Esophagus muscularis mucosa (tissue), 4 donors: Measurements from ENCODE around the gene HSD17B3. TPM values are rescaled to one million over a fixed set of nuclear protein-coding genes. Genes with fewer than 3 reads are reported as not detected.

Experiments used
- DNase-seq: peaks from one replicate; pipeline ENCODE4 v3.0.0-alpha.2; 2017; ENCODE audit errors: extremely low spot score
- H3K27ac ChIP-seq, 4 donors: fragments of 200-600 bp; sonication (generic); replicated peaks in 1 of 4; 1 replicate in 3 of 4; 2 replicates in 1 of 4; pipeline ENCODE4 v1.5.1; 2016 to 2019; ENCODE audit warnings: mild to moderate bottlenecking in 1 of 4
- H3K27me3 ChIP-seq, 4 donors: fragments of 200-600 bp; sonication (generic); one replicate each; pipeline versions ENCODE4 v1.5.1 to v1.6.0; 2016 to 2019
- H3K36me3 ChIP-seq, 4 donors: fragments of 200-600 bp; sonication (generic); one replicate each; pipeline ENCODE4 v1.5.1; 2016 to 2019
- H3K4me1 ChIP-seq, 4 donors: fragments of 200-600 bp; sonication (generic); one replicate each; pipeline ENCODE4 v1.5.1; 2016 to 2019
- H3K4me3 ChIP-seq, 4 donors: fragments of 200-600 bp; sonication (generic); 1 replicate in 2 of 4; 2 replicates in 2 of 4; pipeline ENCODE4 v1.5.1; 2016 to 2019; ENCODE audit warnings: mild to moderate bottlenecking in 4 of 4, moderate library complexity in 1 of 4
- H3K9me3 ChIP-seq, 4 donors: fragments of 200-600 bp; sonication (generic); 1 replicate in 3 of 4; 2 replicates in 1 of 4; pipeline ENCODE4 v1.5.1; 2016 to 2019
- EP300 ChIP-seq: sonication (generic); formaldehyde crosslinking; IDR thresholded peaks from one replicate; pipeline ENCODE4 v1.6.1; 2017; ENCODE audit warnings: antibody characterized with exemption
- POLR2A ChIP-seq: fragments of 450-650 bp; IDR thresholded peaks from one replicate; pipeline ENCODE4 v1.6.1; 2017; ENCODE audit warnings: antibody characterized with exemption, moderate library complexity, mild to moderate bottlenecking, low read depth
- POLR2AphosphoS5 ChIP-seq, 2 donors: sonication (generic); formaldehyde crosslinking; IDR thresholded peaks; one replicate each; pipeline ENCODE4 v1.6.1; 2017; ENCODE audit warnings: antibody characterized with exemption in 2 of 2
- WGBS: methylation state at CpG from one replicate; pipeline ENCODE4 v1.1.5; 2018; 5-methylcytosine and 5-hydroxymethylcytosine counted together
- intact Hi-C: fragments of 100-400 bp; cut with DNase I; formaldehyde crosslinking; loops from one replicate; pipeline ENCODE4 v1.15.1; 2023
- total RNA-seq, 4 donors: library from RNA; depleted of rRNA; stranded (reverse); fragments of >200 nt; gene quantifications; one replicate each; pipeline versions ENCODE4 v1.1.0 to v1.2.1, GENCODE V29; 2016
- TF ChIP-seq, protein P1 (sequence below), 3 experiments: fragments of 200-600 bp in 2 of 3; fragments of 450-650 bp in 1 of 3; sonication (generic) in 2 of 3; IDR thresholded peaks; one replicate each; pipeline ENCODE4 v1.5.1; 2017 to 2019; ENCODE audit warnings: antibody characterized with exemption in 3 of 3, mild to moderate bottlenecking in 2 of 3, moderate library complexity in 1 of 3

The HSD17B3 gene
- total RNA-seq, 4 donors from 2014 or later: 0.83 to 0.98 (median 0.83) TPM; not detected in 1

DNA sequence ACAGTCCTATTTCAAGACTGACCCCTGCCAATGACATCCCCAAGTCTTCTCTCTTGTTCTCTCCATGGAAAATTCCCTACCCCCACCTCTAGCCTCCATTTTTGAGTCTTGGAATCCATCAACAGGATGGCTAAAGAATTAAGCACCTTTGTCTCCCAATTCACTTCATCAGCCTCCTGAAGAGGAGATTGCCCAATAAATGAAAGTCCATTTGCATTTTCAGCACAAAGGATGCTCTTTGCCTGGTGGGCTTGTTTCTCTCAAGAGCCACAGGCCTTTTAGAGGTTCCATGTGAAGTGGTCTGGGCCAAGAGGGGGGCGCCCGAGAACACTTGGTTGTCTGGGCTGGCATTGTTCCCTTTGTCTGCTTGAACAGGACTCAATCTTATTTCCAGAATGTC lies 12.6 kb downstream of the HSD17B3 start:
- Histone ChIP-seq H3K27me3 (no peaks in the 10 kb centered on the region), H3K4me3 (no peak overlapping the region), H3K36me3 (no peaks in the 10 kb centered on the region), H3K4me1 (no peaks in the 10 kb centered on the region), H3K27ac (no peak overlapping the region), H3K9me3 (no peaks in the 10 kb centered on the region)
- TF ChIP-seq, protein P1, sequence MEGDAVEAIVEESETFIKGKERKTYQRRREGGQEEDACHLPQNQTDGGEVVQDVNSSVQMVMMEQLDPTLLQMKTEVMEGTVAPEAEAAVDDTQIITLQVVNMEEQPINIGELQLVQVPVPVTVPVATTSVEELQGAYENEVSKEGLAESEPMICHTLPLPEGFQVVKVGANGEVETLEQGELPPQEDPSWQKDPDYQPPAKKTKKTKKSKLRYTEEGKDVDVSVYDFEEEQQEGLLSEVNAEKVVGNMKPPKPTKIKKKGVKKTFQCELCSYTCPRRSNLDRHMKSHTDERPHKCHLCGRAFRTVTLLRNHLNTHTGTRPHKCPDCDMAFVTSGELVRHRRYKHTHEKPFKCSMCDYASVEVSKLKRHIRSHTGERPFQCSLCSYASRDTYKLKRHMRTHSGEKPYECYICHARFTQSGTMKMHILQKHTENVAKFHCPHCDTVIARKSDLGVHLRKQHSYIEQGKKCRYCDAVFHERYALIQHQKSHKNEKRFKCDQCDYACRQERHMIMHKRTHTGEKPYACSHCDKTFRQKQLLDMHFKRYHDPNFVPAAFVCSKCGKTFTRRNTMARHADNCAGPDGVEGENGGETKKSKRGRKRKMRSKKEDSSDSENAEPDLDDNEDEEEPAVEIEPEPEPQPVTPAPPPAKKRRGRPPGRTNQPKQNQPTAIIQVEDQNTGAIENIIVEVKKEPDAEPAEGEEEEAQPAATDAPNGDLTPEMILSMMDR (IDR thresholded peaks at IDR 0.05): no peak
- TF ChIP-seq POLR2A (no peak), POLR2AphosphoS5 (IDR thresholded peaks at IDR 0.05) (no peak), EP300 (no peak)
- WGBS: 60% methylated on average over 2 of the region's 2 CpGs
- DNase-seq: no peak
- intact Hi-C loops: no loop called here

DNA sequence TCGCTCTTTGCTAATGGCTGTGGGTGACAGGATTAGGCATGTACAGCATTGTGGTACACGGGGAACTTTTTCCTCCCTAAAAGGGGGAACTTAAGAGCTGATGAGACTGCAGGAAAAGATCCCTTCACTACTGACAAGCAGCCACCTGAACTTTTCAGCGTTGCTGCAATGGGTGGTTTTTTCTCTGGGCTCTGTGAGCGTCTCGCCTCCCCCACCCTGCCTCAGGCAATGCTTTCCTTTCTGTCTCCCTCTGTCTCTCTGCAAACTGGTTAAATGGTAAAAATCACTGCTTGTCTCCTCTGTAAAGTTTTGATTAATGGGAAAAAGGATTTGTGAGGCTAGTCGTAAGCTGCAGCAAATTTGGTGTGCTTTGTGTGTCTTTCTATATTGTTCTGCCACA lies 20.3 kb downstream of the HSD17B3 start:
- Histone ChIP-seq H3K27ac (no peak overlapping the region), H3K9me3 (no peaks in the 10 kb centered on the region), H3K4me3 (no peak overlapping the region), H3K36me3 (no peaks in the 10 kb centered on the region), H3K27me3 (no peaks in the 10 kb centered on the region), H3K4me1 (no peaks in the 10 kb centered on the region)
- no peak for DNase-seq
- TF ChIP-seq, protein P1 (IDR thresholded peaks at IDR 0.05): no peak
- no peak for TF ChIP-seq POLR2A
- TF ChIP-seq POLR2AphosphoS5 (IDR thresholded peaks at IDR 0.05): no peak
- TF ChIP-seq EP300: no peak
- 86% methylated on average over 6 of the region's 6 CpGs for WGBS
- intact Hi-C loops: no loop called here

DNA sequence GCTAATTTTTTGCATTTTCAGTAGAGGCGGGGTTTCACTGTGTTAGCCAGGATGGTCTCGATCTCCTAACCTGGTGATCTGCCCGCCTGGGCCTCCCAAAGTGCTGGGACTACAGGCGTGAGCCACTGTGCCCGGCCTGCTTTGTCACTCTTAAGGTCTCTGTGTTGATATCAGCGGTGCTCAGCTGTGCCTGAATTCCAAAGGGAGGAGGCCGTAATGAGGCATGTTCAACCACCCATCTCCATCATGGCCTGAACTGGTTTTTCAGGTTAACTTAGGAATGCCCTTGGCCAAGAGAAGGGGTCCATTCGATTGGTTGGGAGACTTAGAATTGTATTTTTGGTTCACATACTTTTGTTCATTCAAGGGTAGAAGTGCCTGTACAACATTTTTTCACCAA lies 22.0 kb downstream of the HSD17B3 start:
- Histone ChIP-seq H3K4me3 (no peak overlapping the region), H3K36me3 (no peaks in the 10 kb centered on the region), H3K9me3 (peaks cover 0 to 10% (median 9%) of the 10 kb centered on the region in 4 donors), H3K4me1 (no peaks in the 10 kb centered on the region), H3K27me3 (no peaks in the 10 kb centered on the region), H3K27ac (no peak overlapping the region)
- intact Hi-C loops: no loop called here
- no peak for DNase-seq
- TF ChIP-seq POLR2A (no peak), POLR2AphosphoS5 (IDR thresholded peaks at IDR 0.05) (no peak), EP300 (no peak)
- TF ChIP-seq, protein P1 (IDR thresholded peaks at IDR 0.05): no peak
- 96% methylated on average over 8 of the region's 8 CpGs for WGBS

DNA sequence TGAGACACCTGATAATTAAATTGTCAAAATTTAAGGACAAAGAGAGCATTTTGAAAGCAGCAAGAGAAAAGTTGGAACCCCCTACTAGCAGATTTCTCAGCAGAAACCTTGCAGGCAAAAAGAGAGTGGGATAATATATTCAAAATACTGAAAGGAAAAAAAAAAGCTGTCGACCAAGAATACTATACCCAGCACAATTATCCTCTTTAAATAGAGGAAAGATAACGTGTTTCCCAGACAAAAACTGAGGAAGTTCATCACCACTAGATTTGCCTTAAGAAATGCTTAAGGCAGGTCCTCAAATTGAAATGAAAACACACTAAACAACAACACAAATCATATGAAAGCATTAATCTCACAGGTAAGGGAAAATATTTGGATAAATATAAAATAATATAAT lies 27.0 kb downstream of the HSD17B3 start:
- H3K36me3 ChIP-seq: no peaks in the 10 kb centered on the region
- H3K4me3 ChIP-seq: no peak overlapping the region
- H3K9me3 ChIP-seq: peaks cover 0 to 26% (median 24%) of the 10 kb centered on the region in 4 donors
- intact Hi-C loops: no loop called here
- H3K27me3 ChIP-seq: no peaks in the 10 kb centered on the region
- H3K4me1 ChIP-seq: no peaks in the 10 kb centered on the region
- 84% methylated on average over 2 of the region's 2 CpGs for WGBS
- no peak for TF ChIP-seq POLR2A
- no peak for TF ChIP-seq EP300
- TF ChIP-seq, protein P1 (IDR thresholded peaks at IDR 0.05): no peak
- TF ChIP-seq POLR2AphosphoS5 (IDR thresholded peaks at IDR 0.05): no peak
- no peak for DNase-seq
- H3K27ac ChIP-seq: no peak overlapping the region

DNA sequence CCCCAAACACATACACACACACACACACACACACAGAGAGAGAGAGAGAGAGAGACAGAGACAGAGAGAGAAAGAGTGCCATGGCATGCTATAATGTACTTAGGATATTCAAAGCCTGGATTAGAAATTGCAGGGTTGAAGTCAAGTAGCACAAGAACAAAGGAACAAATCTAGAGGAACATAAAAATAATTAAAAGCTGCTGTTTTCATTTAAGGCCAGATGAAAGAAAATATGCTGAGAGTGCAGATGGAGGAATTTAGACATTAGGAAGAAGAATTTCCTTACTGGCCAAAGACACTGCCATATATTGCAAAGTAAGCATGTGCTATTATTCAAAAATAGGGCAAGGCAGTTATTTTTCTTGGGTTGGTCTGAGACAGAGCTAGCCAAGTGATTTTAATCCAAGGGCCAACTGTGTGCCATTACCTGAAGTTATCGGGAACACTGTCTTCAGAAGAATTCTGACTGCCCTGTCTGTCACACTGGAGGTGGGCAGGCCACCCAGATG lies 31.7 kb downstream of the HSD17B3 start:
- H3K27ac ChIP-seq: no peak overlapping the region
- no peaks in the 10 kb centered on the region for H3K36me3 ChIP-seq
- H3K27me3 ChIP-seq: no peaks in the 10 kb centered on the region
- 67% methylated on average over 1 of the region's 1 CpG for WGBS
- no peak overlapping the region for H3K4me3 ChIP-seq
- H3K4me1 ChIP-seq: no peaks in the 10 kb centered on the region
- TF ChIP-seq POLR2AphosphoS5 (IDR thresholded peaks at IDR 0.05): no peak
- TF ChIP-seq EP300: no peak
- TF ChIP-seq POLR2A: no peak
- TF ChIP-seq, protein P1 (IDR thresholded peaks at IDR 0.05): no peak
- peaks cover 0 to 21% (median 18%) of the 10 kb centered on the region in 4 donors for H3K9me3 ChIP-seq
- DNase-seq: no peak
- intact Hi-C loops: no loop called here
